ENCODE results near the gene SPON1.
"Not testable (repeated sequence)": the region's sequence is repeated elsewhere in the genome, so short reads cannot be mapped to it uniquely, and the experiment has no call there.

SPON1 gene

DNA sequence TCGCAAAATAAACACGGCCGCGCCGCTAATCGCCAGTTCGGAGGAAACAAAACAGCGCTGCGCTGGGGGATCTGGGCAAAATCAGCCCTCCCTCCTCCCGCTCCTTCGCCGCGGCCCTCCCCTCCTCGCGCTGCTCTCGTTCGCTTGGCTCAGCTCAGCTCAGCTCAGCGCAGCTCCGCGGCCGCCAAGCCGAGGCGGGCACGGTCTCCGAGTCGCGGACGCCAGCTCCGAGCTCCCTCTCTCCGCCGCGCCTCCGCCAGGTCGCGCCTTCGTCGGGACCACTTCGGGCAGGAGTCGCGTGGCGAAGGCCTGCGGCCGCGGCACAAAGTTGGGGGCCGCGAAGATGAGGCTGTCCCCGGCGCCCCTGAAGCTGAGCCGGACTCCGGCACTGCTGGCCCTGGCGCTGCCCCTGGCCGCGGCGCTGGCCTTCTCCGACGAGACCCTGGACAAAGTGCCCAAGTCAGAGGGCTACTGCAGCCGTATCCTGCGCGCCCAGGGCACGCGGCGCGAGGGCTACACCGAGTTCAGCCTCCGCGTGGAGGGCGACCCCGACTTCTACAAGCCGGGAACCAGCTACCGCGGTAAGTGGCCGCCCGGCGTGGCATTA, at the start of gene SPON1:
Gene SPON1 (plus strand): TSS at position 162 of the 607 bp plus-strand sequence. CDS start 182 bp downstream, at position 344.
- DNase-seq (ENCODE audit: low read depth, low spot score), result no peak

DNA sequence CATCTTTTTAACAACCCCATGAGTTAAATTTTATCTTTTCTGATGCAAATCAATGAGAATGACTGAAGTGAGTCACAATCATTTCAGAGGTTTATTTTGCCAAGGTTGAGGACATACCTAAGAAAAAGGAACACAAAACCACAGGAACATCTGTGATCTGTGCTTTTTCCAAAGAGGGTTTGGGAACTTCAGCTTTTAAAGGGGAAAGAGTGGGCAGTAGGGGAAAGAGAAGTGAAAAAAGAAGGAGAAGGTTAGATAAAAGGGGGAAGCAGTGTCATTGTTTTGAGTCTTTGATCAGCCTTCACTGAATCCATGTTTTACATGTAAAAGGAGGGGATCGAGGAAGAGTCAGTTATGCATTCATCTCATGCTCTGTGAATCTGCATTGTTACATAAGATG, 45.3 kb upstream of the SPON1 start:
- no peak for DNase-seq (ENCODE audit: low read depth, low spot score)

DNA sequence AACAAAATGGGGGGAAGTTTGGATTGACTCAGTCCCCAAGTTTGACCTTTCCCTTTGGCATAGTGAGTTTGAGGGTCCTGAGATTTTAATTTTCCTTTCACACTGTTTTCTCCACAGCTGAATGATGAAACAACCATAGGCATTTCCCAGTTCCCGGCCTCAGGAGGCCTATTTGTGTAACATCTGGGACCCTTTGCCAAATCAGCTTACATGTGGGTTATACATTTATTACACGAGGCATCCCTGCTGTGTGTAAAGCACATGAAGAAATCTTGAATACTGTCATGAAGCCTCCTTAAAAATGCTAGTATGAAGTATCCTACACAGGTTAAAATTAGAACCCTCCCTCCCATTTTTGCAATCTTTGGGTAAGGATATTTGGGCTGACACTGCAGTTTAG, 44.6 kb upstream of the SPON1 start:
- DNase-seq (ENCODE audit: low read depth, low spot score), result no peak

DNA sequence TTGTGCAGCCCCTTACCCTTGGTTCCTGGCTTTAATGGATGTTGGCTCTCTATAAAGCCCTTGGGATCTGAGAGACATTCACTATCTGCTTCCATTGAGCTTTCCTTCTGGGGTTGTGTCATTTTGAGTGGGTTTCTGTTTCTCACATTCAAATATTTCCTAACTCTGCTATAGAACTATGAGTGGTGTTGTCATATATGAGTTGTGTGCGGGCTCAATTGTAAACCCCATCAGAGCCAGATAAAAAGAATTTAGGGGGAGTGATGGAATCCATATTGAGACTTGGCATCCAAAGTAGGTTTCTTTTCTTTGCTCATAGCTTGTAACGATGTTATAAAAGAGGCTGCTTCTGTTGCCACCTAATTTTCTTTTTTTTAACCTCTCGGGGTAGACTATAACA, 41.8 kb upstream of the SPON1 start:
- no peak for DNase-seq (ENCODE audit: low read depth, low spot score)

DNA sequence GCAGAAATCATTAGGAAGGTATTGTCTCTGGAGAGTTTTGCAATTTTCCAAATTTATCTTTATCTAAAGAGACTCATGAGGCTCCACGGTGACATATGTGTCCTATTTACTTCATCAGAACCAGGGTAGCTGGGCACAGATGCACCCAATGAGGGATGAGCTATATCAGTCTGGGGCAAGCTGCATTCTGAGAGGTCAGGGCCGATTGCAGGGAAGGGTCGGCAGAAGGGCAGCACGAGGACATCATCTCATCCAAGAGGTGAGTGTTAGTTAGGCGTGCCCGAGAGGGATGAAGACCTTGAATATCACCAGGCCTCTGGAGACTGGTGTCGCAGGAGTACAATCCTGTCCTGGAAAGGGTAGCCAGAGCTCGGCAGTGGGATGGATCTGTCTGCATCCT, 41.0 kb upstream of the SPON1 start:
- DNase-seq (ENCODE audit: low read depth, low spot score), result no peak

DNA sequence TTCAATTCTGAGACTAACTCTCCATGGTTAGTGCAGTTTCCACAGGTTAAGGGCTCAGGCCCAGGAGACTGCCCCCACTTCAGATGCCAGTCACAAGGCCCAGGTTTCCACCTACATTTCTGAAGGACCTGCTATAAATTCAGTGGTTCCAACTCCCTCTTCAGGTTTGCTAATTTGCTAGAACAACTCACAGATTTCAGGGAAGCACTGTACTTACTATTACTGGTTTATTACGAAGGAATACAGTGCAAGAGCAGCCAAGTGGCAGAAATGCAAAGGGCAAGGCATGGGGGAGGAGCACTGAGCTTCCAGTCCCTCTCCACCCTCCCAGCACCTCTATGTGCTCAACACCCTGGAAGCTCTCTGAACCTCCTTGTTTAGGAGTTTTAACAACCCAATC, 39.3 kb upstream of the SPON1 start:
- DNase-seq (ENCODE audit: low read depth, low spot score), result no peak

GRCh38 chr11:13923716-13924650, 38.5 kb upstream of the SPON1 start:
- DNase-seq (ENCODE audit: low read depth, low spot score), result no peak

GRCh38 chr11:13924801-13925327, 37.7 kb upstream of the SPON1 start:
- DNase-seq (ENCODE audit: low read depth, low spot score), result no peak

GRCh38 chr11:13926366-13926765, 36.2 kb upstream of the SPON1 start:
- DNase-seq (ENCODE audit: low read depth, low spot score), result not testable (repeated sequence)

GRCh38 chr11:13926981-13927380, 35.5 kb upstream of the SPON1 start:
- no peak for DNase-seq (ENCODE audit: low read depth, low spot score)

GRCh38 chr11:13927481-13927880, 35.0 kb upstream of the SPON1 start:
- DNase-seq (ENCODE audit: low read depth, low spot score), result no peak

GRCh38 chr11:13928566-13929251, 33.8 kb upstream of the SPON1 start:
- no peak for DNase-seq (ENCODE audit: low read depth, low spot score)

DNA sequence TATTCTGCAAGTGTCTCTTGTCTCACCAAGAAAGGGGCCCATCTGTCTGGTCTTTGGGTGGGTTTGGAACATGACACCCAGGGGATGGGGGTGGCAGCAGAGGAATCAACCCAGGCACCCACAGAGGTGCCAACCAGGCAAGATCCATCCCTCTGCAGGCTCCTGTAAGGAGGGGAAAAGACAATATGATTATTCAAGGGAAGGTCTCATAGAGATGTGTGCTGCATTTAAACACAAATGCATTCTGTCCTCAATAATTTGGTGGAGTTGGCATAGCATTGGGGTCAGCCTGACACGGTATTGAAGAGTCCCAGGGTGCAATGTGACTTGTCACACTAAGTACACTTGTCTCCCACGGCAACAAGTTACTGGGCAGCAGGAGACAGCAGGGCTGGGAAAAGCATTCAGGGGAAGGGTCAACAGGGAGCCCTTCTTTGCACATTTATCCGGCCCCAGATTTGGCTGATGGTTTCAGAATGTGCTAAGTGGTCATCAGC, 33.1 kb upstream of the SPON1 start:
- no peak for DNase-seq (ENCODE audit: low read depth, low spot score)

- no peak for DNase-seq (ENCODE audit: low read depth, low spot score)
Observed at GRCh38 chr11:13931356-13931755, 31.2 kb upstream of the SPON1 start.

- DNase-seq (ENCODE audit: low read depth, low spot score), result not testable (repeated sequence)
Observed at GRCh38 chr11:13937154-13937553, 25.4 kb upstream of the SPON1 start.

GRCh38 chr11:13938829-13939228, 23.7 kb upstream of the SPON1 start:
- DNase-seq (ENCODE audit: low read depth, low spot score), result not testable (repeated sequence)

DNA sequence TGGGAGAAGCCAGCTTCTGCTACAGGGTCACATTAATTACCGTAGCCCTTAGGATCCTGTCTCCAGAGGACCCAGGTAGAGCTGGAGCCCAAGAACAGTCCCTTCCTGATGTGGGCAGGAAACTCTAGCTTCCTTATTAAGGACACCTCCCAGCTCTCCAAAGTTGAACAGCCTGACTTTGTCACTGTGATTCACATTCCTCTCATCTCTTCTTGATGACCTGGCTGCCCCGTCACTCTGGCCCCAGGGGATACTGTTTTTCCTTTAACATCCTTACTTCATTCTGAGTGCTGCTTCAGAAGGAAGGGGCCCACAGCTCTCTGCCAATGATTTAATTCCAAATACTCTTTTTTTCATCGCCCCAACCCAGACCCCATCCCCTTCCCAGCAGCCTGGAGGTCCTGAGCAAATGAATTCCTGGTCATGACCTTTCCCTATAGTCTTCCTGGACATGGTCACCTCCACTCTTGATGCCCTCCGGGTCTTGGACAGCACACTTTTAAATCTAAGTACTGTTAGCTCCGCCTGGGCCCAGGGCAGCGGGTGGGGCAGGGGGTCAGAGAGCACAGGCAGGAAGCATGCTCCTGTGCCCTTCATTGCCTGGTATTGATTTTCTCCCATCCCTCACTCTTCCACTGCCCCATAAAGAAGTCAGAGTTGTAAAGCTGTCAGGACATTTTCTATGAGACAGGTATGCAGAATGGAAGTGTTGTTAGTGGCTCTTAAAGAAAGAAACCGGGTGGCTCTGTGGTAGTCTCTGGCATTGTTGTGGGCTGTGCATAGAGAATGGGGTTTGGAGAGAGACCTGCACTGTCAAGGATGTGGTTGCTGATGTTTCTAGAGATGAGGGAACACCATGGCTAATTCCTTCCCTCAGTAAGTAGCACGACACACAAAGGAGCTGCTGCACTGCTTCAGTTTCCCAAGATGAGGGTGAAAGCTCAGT, 22.3 kb upstream of the SPON1 start:
- DNase-seq (ENCODE audit: low read depth, low spot score), result no peak

- no peak for DNase-seq (ENCODE audit: low read depth, low spot score)
Observed at GRCh38 chr11:13940907-13941256, 21.6 kb upstream of the SPON1 start.

DNA sequence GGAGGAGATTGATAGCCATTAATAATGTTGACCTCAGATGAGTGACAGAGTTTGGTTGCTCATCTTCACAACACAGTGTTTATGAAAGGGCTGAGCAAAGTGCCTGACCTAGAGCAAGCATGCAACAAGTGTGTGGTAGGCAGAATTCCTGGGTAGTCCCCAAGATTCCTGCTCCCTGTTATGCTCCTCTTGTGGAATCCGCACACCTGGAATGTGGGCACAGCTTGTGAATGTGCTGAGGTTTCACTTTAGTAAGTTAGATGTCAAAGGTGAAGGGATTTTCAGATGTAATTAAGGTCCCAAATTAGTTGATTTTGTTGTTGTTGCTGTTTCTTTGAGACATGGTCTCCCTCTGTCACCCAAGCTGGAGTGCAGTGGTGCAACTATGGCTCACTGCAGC, 20.7 kb upstream of the SPON1 start:
- no peak for DNase-seq (ENCODE audit: low read depth, low spot score)

DNA sequence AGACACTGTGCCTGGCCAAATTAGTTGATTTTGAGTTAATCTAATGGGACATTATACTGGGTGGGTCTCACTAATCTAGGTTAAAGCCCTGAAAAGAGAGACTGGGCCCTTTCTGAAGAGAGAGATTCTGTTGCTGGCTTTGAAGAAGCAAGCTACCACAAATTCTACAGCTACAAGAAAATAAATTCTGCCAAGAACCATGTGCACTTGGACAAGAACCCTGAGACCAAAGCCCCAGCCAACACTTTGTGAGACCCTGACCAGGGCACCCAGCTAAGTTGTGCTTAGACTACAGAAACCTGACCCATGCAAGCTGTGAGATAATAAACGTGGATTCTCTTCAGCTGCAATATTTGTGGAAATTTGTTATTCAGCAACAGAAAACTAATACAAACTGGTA, 20.1 kb upstream of the SPON1 start:
- no peak for DNase-seq (ENCODE audit: low read depth, low spot score)

DNA sequence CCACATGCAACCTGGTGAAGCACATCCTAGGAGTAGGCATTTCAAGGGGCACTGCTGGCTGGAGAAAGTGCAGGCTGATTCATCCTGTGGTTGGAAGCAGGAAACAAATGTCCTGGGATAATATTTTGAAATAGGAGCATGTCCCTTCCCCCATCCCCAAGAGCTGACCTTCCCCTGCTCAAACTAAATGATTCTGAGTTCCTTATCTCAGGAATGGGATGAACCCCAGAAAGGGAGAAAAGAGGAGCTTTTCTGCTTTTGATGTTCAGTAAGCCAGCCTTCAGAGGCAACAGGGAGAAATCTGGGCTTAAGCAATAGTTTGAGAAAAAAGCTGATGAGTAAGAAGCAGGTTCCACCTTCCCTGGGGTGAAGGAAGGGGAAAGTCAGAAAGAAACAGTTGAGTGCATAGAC, 19.5 kb upstream of the SPON1 start:
- no peak for DNase-seq (ENCODE audit: low read depth, low spot score)
